T-helper 2 cell treated with Interferon-gamma antibody and Interleukin-4, amounts not matched to agents 100 ng/mL and 5 ng/mL, for 36 hours (primary cell): Measurements from ENCODE around the gene PTK6. TPM values are rescaled to one million over a fixed set of nuclear protein-coding genes. Genes with fewer than 3 reads are reported as not detected.

ENCODE experiments used
- intact Hi-C: fragments of 100-400 bp; cut with micrococcal nuclease; formaldehyde crosslinking; loops from one replicate; pipeline ENCODE4 v1.15.1; 2023
- total RNA-seq: library from RNA; stranded (reverse); gene quantifications from 2 replicates; pipeline ENCODE4 v1.2.3, GENCODE V29; 2022

The PTK6 gene
- total RNA-seq, 1 donor from 2014 or later, result 1.2 TPM

DNA sequence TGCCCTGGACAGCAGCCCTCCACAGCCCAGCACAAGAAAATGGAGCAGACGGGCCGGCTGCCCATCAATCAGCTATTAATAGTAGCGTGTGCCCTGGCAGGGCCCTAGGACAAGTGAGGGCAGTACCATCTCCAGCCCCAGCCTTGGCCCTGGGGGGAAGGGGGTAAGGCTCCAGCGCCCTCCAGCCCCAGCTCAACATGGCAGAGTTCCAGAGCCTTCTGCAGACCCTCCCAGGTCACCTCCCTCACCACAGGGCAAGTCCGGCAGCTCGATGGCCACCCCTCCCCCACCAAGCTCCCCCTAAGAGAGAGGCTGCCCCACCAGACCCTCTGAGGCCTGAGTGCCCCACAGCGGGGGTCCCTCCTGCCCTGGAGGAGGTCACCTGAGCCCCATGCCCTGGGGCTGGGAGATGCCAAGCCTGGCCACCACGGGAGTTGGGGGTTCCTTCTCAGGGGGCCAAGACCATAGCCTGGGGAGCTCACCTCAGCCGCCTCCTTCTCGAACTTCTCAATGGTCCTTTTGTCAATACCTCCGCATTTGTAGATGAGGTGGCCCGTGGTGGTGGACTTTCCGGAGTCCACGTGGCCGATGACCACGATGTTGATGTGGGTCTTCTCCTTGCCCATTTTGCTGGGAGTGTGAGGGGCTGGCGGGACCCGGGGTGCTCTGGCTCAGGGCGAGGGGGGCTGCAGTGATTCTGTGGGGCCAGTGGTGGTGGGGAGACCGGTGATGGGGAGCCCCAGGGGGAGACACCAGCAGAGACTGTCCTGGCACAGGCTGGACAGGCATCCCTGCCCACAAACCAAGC, 39.8 kb downstream of the PTK6 start:
- intact Hi-C loops, result no loop called here

DNA sequence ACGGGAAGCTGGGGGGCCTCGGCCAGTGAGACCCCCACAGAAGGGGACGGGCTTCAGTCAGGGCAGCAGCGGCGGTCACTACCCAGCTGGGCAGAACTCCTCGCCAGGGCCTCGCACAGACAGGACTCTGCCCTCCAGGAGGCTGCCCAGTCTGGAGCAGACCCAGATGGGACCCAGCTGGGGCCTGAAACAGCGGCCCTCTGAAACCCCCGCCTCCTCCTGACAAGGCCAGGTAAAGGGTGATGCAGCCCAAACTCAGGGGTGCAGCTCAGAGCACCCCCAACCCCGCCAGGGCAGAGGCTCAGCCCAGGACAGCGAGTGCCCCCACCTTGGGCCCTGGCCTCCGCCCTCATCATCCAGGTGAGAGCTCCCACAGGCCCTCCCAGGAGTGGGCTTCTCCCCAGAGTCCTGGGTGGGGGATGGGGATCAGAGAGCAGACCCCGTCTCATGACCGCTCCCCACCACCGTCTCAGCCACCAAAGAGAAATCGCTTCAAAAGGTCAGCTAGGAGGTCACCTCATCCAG, 40.5 kb downstream of the PTK6 start:
- intact Hi-C loops, result loop anchor here (1.0 kb wide), 1 partner anchor 24 kb away; the partner anchor contains the start of gene PPDPF

DNA sequence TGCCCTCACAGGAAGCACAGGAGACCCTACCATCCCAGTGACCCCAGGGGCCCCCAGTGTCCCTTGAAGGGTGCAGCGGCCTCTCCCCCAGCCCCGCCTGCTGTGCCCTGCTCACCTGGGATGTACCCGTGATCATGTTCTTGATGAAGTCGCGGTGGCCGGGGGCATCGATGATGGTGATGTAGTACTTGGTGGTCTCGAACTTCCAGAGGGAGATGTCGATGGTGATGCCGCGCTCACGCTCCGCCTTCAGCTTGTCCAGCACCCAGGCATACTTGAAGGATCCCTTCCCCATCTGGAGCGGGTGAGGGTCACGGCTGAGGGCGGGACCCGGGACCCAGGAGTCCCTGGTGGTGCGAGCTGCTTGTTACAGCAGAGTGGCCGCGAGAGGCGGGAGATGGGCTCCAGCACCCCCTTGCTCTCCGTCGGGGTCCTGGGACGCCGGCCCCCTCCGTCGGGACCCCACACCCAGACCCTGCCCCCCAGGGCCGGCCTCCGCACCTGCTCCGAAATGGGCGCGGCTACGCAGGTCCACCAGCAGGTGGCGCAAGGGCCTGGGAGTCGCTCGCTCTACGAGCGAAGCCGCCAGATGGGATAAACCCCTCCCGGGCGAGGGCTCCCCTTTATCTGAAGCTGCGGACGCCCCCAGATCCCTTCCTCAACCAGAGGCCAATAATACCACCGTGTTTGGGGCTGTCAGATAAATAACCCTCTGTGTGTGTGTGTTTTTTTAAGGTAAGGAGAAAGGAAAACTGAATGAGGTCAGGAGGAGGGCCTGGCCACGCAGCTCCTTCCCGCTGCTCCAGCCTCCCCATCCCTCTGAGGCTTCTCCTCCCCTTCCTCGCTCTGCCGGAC, 41.2 kb downstream of the PTK6 start:
- intact Hi-C loops, result loop anchor here (1.0 kb wide), 1 partner anchor 24 kb away; the partner anchor contains the start of gene PPDPF

DNA sequence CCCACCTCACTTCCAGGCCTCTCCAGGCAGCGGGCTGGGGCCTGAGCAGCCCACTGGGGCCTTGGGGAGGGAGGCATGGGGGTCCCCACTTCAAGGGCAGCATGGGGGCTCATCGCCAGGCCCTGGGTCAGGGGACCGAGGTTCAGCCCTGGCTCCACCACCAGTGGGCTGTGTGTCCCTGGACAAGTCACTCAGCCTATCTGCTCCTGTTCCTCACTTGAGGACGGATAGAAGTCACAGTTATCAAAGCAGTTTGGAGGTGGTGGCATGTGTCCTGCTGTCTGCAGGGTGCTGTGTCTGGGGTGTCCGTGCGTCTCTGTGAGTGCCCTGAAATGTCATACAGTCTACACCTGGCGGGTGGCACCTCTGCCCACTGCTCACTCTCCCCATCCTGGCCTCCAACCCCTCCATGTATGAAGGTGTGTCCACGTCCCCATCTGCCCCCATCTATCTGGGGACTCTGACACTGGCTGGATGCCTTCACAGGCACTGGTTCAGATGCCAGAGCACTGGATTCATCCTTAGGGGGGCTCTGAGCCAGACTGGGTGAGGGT, 41.9 kb downstream of the PTK6 start:
- intact Hi-C loops, result no loop called here

DNA sequence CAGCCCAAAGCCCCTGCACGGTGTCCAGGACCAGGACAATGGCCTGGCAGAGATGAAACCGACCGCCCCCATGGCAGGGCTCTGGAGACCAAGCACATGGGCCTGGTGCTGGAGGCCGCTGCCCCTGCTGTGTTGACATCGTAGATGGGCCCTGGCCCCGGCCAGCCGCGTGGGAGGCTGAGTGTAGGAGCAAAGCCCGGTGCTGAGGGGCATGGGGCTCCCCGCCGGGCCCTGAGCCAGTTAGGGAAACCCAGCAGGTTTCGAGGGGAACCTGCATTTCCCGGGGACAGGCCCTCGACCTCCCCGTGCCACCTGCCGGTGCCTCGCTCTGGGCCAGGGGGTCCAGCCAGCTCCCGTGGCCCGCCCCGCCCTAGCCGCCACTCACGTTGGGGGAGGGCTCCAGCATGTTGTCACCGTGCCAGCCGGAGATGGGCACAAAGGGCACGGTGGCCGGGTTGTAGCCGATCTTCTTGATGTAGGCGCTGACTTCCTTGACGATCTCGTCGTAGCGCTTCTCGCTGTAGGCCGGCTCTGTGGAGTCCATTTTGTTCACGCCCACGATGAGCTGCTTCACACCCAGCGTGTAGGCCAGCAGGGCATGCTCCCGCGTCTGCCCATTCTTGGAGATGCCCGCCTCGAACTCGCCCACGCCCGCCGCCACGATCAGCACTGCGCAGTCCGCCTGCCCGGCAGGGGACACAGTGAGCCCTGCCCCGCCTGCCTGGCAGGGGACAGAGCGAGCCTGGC, 42.6 kb downstream of the PTK6 start:
- intact Hi-C loops, result no loop called here

DNA sequence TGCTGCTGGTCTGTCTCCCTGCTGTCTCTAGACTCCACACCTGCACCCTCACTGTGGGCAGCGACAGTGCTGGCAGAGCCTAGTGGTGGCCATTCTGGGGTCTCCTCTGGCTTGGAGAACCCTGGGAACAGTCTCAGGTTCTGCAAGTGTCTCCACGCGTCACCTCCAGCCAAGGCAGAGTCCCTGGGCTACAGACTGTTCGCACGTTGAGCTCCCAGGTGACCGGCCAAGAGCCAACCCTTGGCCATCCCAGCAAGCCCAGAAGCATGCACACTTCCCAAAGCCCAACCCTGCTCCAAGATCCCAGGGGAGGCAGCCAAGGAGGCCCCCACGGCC, 43.1 kb downstream of the PTK6 start:
- intact Hi-C loops, result no loop called here

DNA sequence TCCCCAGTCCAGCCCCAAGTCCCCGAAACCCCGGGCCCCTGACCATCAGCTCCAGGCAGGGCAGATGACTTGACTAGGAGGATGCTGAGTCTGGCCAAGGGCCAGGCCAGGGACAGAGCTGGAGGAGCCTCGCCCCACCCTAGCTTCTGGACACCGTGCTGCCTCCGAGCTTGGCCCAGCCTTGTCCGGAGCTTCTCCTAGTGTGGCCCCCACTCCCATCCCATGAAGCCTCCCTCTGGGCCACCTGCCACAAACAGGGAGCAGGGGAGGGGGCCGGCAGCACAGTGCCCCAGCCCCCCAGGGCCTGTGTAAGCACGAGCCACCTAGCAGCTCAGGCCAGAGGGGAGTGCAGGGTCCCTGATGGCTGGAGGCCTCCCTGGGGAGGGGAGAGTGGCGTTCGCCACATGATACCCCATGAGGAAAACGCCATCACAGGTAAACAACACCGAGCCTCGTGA, 43.6 kb downstream of the PTK6 start:
- intact Hi-C loops, result no loop called here

DNA sequence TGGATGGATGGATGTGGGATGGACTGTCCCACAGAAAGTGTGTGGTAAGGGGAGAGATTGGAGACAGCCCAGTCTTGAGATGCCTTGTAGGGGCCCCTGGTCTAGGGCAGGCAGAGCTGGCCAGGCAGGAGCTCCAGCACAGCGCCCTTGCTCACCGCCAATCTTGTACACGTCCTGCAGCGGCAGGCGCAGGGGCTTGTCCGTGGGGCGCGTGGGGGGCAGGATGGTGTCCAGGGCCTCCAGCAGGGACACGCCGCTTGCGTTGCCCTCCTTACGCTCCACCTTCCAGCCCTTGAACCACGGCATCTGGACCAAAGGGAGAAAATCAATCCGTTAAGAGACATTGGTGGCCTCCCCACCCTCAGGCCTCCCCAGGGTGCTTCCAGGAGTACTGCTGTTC, 44.2 kb downstream of the PTK6 start:
- intact Hi-C loops, result no loop called here

DNA sequence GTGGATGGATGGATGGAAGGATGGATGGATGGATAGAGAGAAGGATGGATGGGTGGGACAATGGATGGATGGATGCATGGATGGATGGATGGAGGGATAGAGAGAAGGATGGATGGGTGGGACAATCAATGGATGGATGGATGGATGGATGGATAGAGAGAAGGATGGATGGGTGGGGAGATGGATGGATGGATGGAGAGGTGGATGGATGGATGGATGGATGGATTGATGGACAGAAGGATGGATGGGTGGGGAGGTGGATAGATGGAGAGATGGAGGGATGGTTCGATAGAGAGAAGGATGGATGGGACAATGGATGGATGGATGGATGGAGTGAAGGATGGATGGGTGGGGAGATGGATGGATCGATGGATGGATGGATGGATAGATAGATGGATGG, 44.7 kb downstream of the PTK6 start:
- intact Hi-C loops, result no loop called here

DNA sequence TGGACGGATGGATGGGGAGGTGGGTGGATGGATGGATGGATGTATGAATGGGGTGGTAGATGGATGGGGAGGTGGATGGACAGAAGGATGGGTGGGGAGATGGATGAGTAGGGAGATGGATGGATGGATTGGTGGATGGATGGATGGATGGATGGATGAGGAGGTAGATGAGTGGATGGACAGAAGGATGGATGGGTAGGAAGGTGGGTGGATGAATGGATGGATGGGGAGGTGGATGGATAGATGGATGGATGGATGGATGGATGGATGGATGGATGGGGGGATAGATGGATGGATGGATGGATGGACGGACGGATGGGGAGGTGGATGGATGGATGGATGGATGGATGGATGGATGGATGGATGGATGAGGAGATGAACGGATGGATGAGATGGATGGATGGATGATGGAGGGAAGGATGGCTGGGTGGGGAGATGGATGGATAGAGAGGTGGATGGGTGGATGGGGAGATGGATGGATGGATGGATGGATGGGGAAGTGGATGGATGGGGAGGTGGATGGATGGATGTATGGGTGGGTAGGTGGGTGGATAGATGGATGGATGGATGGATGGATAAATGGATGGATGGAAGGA, 45.4 kb downstream of the PTK6 start:
- intact Hi-C loops, result no loop called here

DNA sequence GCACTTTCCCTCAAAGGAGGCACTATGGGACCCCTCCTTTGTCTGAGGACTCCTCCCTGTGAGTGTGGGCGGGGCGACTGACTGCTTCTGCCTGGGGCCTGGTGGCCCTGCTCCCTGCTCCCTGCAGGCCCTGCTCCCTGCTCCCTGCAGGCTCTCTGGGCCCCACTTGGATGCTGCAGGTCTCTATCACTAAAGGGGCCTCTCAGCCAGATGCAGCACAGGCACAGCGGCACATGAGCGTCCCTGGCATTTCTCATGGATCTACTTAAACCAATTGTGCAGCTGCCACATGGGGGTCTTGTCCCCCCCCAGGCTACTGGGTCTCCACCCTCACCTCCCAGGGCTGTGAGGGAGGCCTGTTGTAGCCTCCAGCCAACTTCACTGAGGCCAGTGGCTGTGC, 46.1 kb downstream of the PTK6 start:
- intact Hi-C loops, result no loop called here

DNA sequence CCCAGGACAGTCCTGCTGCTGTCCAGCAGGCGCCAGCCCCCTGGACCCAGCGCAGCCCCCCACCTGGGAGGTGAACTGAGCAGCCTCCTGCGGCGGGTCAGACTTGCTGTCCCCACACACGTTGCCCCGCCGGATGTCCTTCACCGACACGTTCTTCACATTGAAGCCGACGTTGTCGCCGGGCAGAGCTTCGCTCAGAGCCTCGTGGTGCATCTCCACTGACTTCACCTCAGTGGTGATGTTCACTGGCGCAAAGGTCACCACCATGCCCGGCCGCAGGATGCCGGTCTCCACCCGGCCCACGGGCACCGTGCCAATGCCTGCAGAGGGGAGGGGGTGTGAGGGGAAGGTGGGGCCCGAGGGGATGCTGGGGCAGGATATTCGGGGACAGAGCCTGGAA, 46.8 kb downstream of the PTK6 start:
- intact Hi-C loops, result no loop called here

DNA sequence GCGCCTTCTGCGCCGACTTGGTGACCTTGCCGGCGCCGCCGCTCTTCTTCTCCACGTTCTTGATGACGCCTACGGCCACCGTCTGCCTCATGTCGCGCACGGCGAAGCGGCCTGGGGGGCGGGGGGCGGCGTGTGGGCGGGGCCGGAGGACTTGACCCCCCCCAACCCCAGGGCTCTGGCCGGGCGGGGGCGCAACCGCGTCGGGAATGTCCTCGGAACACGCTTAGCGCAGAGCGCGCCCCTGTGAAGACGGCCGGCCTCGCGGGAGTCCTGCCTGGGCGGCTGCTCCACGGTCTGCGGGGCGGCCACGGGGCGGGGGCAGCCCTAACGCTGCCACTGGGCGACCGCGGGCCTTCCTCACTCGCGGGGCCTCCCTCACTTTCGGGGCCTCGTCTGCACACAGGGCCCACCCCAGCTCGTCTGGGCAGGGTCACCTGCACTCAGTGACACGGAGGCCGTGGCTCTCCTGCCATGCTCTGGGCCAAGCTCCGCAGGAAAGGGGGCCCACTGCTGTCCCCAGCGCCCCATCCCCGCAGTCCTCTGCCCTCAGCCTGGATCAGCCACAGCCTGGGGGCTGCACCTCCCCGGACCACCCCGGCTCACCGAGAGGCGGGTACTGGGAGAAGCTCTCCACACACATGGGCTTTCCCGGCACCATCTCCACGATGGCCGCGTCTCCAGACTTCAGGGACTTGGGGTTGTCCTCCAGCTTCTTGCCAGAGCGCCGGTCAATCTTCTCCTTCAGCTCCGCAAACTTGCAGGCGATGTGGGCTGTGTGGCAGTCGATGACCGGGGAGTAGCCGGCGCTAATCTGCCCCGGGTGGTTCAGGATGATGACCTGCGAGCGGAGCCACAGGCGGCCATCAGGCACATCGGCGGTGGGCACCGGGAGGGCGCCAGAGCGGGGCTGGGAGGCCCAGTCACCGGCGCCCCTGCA, 48.6 kb downstream of the PTK6 start:
- intact Hi-C loops, result no loop called here

DNA sequence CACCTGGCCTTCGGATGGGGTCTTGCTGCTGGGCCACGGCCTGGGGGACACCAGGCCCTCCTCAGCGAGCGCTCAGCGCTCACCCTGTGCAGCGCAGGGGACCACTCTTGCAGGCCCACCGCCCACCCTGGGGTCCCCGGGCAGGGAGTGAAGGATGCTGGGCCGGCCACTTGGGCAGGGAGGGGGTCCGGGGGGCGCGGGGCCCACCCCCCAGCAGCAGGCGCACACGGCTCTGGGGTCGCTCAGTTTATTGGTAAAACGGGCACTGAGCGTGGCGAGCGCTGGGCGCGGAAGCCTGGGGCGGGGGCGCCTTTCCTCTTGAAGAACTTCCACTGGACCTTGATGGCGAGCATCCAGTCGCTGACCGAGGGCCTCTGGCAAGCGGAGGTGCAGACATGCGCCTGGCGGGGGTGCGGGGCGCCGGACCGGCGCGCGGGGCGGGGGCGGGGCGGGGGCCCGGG, 49.4 kb downstream of the PTK6 start:
- intact Hi-C loops, result no loop called here

DNA sequence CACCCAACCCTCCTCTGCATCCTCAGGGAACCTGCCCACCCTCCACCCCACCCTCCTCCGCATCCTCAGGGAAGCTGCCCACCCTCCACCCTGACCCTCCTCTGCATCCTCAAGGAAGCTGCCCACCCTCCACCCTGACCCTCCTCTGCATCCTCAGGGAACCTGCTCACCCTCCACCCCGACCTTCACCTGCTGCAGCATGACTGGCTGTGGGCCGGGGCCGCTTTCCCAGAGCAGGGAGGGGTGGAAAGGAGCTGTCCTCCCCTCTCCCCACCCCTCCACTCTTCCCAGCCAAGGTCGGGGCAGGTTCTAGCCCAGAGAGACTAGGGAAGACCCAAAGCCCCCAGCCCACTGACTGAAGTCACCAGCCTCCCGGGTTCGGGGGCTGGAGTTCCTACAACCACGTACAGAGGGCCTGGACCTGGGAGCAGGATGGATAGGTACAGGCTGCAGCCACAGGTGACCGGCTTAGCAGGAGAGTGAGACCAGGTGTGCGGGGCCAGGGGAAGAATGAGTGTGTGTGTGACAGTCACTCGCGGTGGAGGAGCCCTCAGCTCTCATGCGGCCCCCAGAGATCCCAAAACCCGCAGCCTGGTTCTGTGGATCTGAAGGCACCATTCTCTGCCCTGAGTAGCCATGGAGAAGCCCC, 49.9 kb downstream of the PTK6 start:
- intact Hi-C loops, result no loop called here

DNA sequence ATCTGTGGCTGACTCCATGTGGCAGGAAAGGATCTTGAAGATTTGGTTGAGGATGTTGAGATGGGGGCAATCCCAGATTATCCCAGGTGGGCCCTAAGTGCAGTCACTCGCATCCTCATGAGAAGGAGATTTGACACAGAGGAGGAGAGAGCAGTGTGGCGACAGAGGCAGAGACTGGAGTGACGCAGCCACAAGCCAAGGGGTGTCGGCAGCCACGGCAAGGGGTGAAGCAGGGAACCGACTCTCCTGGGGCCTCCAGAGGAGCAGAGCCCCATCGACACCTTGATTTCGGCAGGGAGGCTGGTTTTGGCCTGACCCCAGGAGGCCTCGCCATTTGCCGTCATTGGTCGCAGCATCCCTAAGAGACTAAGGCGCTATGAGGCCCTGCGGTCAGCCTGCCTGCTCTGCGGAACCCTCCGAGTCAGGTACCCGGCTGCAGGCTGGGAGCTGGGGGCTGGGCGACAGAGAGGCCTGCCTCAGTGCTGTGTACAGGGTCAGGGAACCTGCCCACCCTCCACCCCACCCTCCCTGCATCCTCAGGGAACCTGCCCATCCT, 50.8 kb downstream of the PTK6 start:
- intact Hi-C loops, result no loop called here

DNA sequence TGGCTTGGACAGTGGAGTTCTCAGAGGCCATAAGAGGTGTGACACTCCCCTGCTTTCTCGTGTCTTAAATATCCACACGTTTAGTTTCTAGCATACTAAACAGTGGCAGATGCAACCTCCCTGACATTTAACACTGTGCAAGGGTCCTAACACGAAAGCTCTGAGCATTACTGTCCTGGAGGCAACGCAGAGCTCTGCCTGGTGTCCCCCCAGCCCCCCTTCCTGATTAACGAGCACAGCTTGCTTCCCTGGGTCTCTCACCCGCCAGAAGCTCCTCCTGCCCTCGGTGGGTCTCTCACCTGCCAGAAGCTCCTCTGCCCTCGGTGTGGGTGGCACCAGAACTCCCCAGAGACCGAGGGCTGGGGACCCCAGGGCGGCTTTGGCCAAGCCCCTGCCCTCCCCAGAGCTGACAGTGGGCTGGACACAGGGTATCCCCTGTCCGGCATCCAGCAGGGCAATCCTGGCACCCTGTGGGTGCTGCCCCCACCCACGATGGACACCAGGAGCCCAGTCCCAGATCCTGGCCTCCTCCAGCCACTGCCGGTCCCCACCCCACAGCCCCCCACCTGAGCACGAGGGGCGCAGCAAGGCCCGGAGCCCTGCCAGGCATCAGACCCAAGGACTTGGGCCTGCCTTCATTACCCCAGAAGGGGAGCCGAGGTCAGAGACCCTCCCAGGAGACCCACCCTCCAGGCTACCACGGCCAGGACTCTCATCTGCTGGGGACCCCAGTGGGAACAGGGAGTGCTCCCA, 52.3 kb downstream of the PTK6 start:
- intact Hi-C loops, result no loop called here

DNA sequence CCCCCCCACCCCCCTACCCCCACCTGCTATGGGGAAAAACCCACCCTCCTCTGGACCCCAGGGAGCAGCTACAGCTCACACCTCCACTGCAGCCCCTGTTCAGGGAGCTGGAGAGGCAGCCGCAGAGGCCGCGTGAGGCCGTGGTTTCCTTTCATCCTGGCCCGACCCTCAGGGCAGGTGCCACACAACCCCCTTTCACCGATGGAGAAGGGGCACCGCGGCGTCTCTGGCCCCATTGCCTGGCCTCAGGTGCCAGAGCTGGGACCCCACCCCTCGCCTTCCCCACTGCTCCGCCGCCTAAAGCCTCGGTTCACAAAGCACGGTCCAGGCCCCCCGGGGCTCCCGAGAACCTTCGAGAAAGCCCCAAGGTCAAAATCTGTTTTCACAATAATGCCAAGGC, 52.9 kb downstream of the PTK6 start:
- intact Hi-C loops, result no loop called here
